ENCODE data around the gene TBCEL. TPM values are rescaled to one million over a fixed set of nuclear protein-coding genes. Genes with fewer than 3 reads are reported as not detected.
A peak's percentile ranks its signal among the peaks of the same experiment; 100 is the strongest.

Gene TBCEL
- total and polyA plus RNA-seq, 10 of the 15 experiments (the other 5 are each of a cell fraction or from before 2014, with no cell fraction given) = 2.0 to 10.4 (median 7.3) TPM

GRCh38 chr11:121063728-121064127 is 39.8 kb downstream of the TBCEL start:
- ATAC-seq = no peak
- POLR2A ChIA-PET = interaction anchor here (1.2 kb wide), 1 partner anchor 39 kb away, joined by 3 read pairs; no protein-coding TSS in a partner anchor
- in situ Hi-C loops (cut with MboI) = no loop called here

More at GRCh38 chr11:121063728-121064127, 39.8 kb downstream of the TBCEL start:
- Histone ChIP-seq H3K9me3 (replicated peaks; ENCODE audit: control insufficient read depth, insufficient read depth, low read length) (no peaks in the 10 kb centered on the region), H2AFZ (ENCODE audit: control insufficient read depth, low read depth, low read length) (no peak overlapping the region), H3K4me1 (ENCODE audit: control insufficient read depth, insufficient read depth, low read length) (peaks cover 27% of the 10 kb centered on the region), H4K20me1 (ENCODE audit: control insufficient read depth, insufficient read depth) (no peaks in the 10 kb centered on the region), H3K4me3 (no peak overlapping the region), H3K27me3 (replicated peaks in 1 of 2; ENCODE audit: control insufficient read depth in 2 of 2, insufficient read depth in 2 of 2, low read length in 1 of 2) (no peaks in the 10 kb centered on the region), H3K36me3 (ENCODE audit: control insufficient read depth in 2 of 2, insufficient read depth in 2 of 2, low read length in 1 of 2) (peaks cover 0 to 2% of the 10 kb centered on the region in 2 experiments; a peak in 2 of 4 replicates), H3K79me2 (ENCODE audit: control insufficient read depth, insufficient read depth, low read length) (no peaks in the 10 kb centered on the region), H3K4me2 (ENCODE audit: control insufficient read depth, insufficient read depth) (no peak overlapping the region), H3K9ac (ENCODE audit: control insufficient read depth, insufficient read depth, low read length) (no peak overlapping the region), H3K27ac (ENCODE audit: control insufficient read depth, insufficient read depth) (no peak overlapping the region)
- ChIA-PET RAD21 (ENCODE audit: unreplicated experiment) (no interaction called here), SMC1A (ENCODE audit: uncharacterized antibody, unreplicated experiment) (interaction anchor here (1.0 kb wide), 1 partner anchor 24 kb away, joined by 3 read pairs; no protein-coding TSS in a partner anchor), CTCF (interaction anchor here (0.6 kb wide), 1 partner anchor 1642 kb away, joined by 4 read pairs; no protein-coding TSS in a partner anchor)
- intact Hi-C loops (cut with micrococcal nuclease; ENCODE audit: unreplicated experiment) = no loop called here
- FAIRE-seq = no peak
- TF ChIP-seq BCL11A (IDR thresholded peaks at IDR 0.05; ENCODE audit: low read depth, low read length) (no peak), TBL1XR1 (IDR thresholded peaks at IDR 0.05; ENCODE audit: low read depth, low read length) (no peak), EP300 (IDR thresholded peaks at IDR 0.05; ENCODE audit: borderline replicate concordance in 1 of 2, control insufficient read depth in 1 of 2, low read depth in 2 of 2, low read length in 2 of 2) (no peak), ETV6 (conservative IDR thresholded peaks at IDR 0.05 in 1 of 2, IDR thresholded peaks at IDR 0.05 in 1 of 2; ENCODE audit: borderline replicate concordance in 1 of 2, low read depth in 1 of 2) (no peak)
- TF ChIP-seq, protein P1, sequence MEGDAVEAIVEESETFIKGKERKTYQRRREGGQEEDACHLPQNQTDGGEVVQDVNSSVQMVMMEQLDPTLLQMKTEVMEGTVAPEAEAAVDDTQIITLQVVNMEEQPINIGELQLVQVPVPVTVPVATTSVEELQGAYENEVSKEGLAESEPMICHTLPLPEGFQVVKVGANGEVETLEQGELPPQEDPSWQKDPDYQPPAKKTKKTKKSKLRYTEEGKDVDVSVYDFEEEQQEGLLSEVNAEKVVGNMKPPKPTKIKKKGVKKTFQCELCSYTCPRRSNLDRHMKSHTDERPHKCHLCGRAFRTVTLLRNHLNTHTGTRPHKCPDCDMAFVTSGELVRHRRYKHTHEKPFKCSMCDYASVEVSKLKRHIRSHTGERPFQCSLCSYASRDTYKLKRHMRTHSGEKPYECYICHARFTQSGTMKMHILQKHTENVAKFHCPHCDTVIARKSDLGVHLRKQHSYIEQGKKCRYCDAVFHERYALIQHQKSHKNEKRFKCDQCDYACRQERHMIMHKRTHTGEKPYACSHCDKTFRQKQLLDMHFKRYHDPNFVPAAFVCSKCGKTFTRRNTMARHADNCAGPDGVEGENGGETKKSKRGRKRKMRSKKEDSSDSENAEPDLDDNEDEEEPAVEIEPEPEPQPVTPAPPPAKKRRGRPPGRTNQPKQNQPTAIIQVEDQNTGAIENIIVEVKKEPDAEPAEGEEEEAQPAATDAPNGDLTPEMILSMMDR (IDR thresholded peaks at IDR 0.05 in 2 of 3, conservative IDR thresholded peaks at IDR 0.05 in 1 of 3; ENCODE audit: control insufficient read depth in 2 of 3, extremely low read depth in 1 of 3, insufficient read depth in 1 of 3, low read depth in 3 of 3, low read length in 3 of 3) = peak in 1 of 3 experiments; percentile 14; a peak in 2 of 6 replicates
- 94% methylated on average over 2 of the region's 2 CpGs for WGBS (ENCODE audit: insufficient coverage, insufficient replicate concordance, low lambda C conversion rate, missing lambda C conversion rate)
- BruUV-seq (replicated peaks) = no TSS peak
- DNase-seq (ENCODE audit: low read depth, low spot score) = no peak
